Sigmoid colon (tissue), 4 donors: ENCODE measurements around the gene PARP8.

Experiments used
- CTCF ChIP-seq, 4 experiments: fragments of 450-650 bp in 3 of 4; fragments of 200-600 bp in 1 of 4; IDR thresholded peaks; one replicate each; pipeline ENCODE4 v1.5.1; 2016 to 2019; ENCODE audit warnings: antibody characterized with exemption in 4 of 4, mild to moderate bottlenecking in 3 of 4, moderate library complexity in 2 of 4
- EP300 ChIP-seq, 4 donors: sonication (generic); formaldehyde crosslinking; IDR thresholded peaks; one replicate each; pipeline ENCODE4 v1.6.1; 2017; ENCODE audit warnings: antibody characterized with exemption in 4 of 4
- POLR2AphosphoS5 ChIP-seq, 4 donors: sonication (generic); formaldehyde crosslinking; IDR thresholded peaks; one replicate each; pipeline ENCODE4 v1.6.1; 2017; ENCODE audit warnings: antibody characterized with exemption in 4 of 4

DNA sequence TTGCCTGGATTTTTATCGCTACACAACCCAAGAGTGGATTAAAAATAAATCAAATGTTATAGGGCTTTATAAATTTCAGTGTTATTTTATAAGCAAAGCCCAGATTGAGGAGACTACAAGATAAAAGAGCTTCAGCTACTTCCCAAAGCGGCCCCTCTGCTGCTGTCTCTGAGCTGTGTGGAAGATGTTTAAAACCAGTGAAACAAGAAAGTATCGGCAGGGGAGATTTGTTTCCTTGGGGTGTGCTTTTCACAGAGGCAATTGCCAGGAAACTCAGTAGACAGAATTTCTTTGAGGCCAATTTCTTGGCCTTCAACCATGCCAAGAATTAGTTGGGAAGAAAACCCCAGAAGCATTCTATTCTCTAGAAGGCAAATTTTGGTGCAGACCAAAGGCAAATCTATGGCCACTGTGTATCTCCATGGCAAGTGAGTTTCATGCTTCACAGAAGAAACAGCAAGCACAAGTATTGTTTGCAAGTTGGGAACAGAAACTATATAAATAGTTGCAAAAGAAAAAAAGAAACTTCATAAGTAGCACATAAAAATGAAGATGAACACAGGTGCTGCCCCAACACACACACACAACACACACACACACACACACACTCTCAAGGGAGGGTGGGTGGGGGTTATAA is 197.2 kb downstream of the PARP8 start:
- TF ChIP-seq CTCF (IDR thresholded peaks at IDR 0.05) (no peak), POLR2AphosphoS5 (IDR thresholded peaks at IDR 0.05) (no peak), EP300 (IDR thresholded peaks at IDR 0.05) (no peak)
